Measurements from ENCODE around the gene NNMT. TPM values are rescaled to one million over a fixed set of nuclear protein-coding genes. Genes with fewer than 3 reads are reported as not detected.

Gene NNMT
- total and polyA plus RNA-seq, 2 experiments from 2014 or later = 1,043 to 1,317 TPM

DNA sequence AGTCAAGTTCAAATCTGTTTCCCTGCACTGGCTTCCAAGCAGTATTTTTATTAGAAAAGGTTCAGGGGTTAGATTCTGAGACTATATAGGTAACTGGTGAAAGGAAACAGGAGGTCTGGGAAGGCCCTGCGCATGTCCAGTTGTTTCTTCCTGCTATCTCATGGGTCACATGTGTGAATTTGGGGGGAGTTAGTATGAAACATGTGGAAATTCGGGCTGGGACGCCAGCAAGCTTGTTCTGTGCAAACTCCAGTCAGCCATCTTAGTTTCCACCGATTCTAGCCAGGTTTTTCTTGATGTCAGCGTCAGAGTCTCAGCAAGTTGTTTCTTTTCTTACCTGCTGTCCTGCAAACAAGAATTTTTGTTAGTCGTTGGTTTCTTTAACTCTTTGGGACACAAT, 46.8 kb downstream of the NNMT start:
- Histone ChIP-seq H3F3A (ENCODE audit: insufficient read depth) (0 out of 2 replicates have a peak, but pooled peaks cover 9% of the 10 kb centered on the region), H3K4me2 (ENCODE audit: unreplicated experiment) (no peak overlapping the region), H4K20me1 (ENCODE audit: insufficient read depth) (no peaks in the 10 kb centered on the region), H3K79me2 (ENCODE audit: insufficient read depth) (no peaks in the 10 kb centered on the region), H3K36me3 (ENCODE audit: low read depth) (no peaks in the 10 kb centered on the region), H3K4me3 (no peak overlapping the region), H3K9me3 (ENCODE audit: low read depth) (no peaks in the 10 kb centered on the region), H3K9ac (no peak overlapping the region), H3K27me3 (replicated peaks; ENCODE audit: insufficient read depth) (no peaks in the 10 kb centered on the region), H3K4me1 (ENCODE audit: insufficient read depth) (peaks cover 4% of the 10 kb centered on the region; the same call in 1 of the 2 replicates), H3K27ac (no peak overlapping the region), H2AFZ (no peak overlapping the region), H3K9me2 (ENCODE audit: insufficient read depth) (no peaks in the 10 kb centered on the region)
- 57 to 59% methylated on average over 6 of the region's 6 CpGs for WGBS, 2 experiments (ENCODE audit: low coverage in 1 of 2, low lambda C conversion rate in 2 of 2, missing lambda C conversion rate in 2 of 2)
- no peak for DNase-seq
- TF ChIP-seq EZH2phosphoT487 (IDR thresholded peaks at IDR 0.05; ENCODE audit: insufficient read depth, low read depth) = no peak
- no peak for TF ChIP-seq EZH2 (IDR thresholded peaks at IDR 0.05; ENCODE audit: insufficient read depth, poor library complexity, severe bottlenecking)
- in situ Hi-C loops (cut with MboI) = loop anchor here (10.0 kb wide), 1 partner anchor 422 kb away; no protein-coding TSS in a partner anchor

DNA sequence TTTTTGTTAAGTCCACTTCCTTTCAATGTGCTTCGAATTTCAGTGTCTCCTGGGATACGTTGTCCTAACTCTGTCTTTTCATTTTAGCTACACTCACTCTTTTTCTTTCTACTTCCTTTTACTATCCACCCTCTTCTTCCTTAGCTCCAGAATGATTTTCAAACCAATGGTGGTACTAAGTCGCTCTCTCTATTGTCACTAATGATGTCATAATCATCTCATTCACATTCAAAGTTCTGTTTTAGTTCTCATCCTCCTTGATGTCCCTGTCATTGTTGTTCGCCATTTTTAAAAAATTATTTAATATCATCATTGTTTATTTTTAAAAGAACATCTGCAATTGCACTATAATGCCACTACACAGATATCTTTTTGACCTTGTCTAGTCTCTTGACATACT, 47.3 kb downstream of the NNMT start:
- TF ChIP-seq EZH2 (IDR thresholded peaks at IDR 0.05; ENCODE audit: insufficient read depth, poor library complexity, severe bottlenecking) (no peak), EZH2phosphoT487 (IDR thresholded peaks at IDR 0.05; ENCODE audit: insufficient read depth, low read depth) (no peak)
- no peaks in the 10 kb centered on the region for H4K20me1 ChIP-seq (ENCODE audit: insufficient read depth)
- 0 out of 2 replicates have a peak, but pooled peaks cover 9% of the 10 kb centered on the region for H3F3A ChIP-seq (ENCODE audit: insufficient read depth)
- H3K4me2 ChIP-seq (ENCODE audit: unreplicated experiment) = no peak overlapping the region
- H2AFZ ChIP-seq = no peak overlapping the region
- peaks cover 4% of the 10 kb centered on the region; the same call in 1 of the 2 replicates for H3K4me1 ChIP-seq (ENCODE audit: insufficient read depth)
- no peaks in the 10 kb centered on the region for H3K36me3 ChIP-seq (ENCODE audit: low read depth)
- H3K79me2 ChIP-seq (ENCODE audit: insufficient read depth) = no peaks in the 10 kb centered on the region
- H3K9ac ChIP-seq = no peak overlapping the region
- H3K27me3 ChIP-seq (replicated peaks; ENCODE audit: insufficient read depth) = no peaks in the 10 kb centered on the region
- H3K27ac ChIP-seq = no peak overlapping the region
- WGBS, 2 experiments (ENCODE audit: low coverage in 1 of 2, low lambda C conversion rate in 2 of 2, missing lambda C conversion rate in 2 of 2) = 78 to 82% methylated on average over 4 of the region's 4 CpGs
- no peak overlapping the region for H3K4me3 ChIP-seq
- H3K9me2 ChIP-seq (ENCODE audit: insufficient read depth) = no peaks in the 10 kb centered on the region
- in situ Hi-C loops (cut with MboI) = loop anchor here (10.0 kb wide), 1 partner anchor 421 kb away; no protein-coding TSS in a partner anchor
- no peak for DNase-seq
- H3K9me3 ChIP-seq (ENCODE audit: low read depth) = no peaks in the 10 kb centered on the region

- 95 to 100% methylated on average over 4 of the region's 4 CpGs for WGBS, 2 experiments (ENCODE audit: low coverage in 1 of 2, low lambda C conversion rate in 2 of 2, missing lambda C conversion rate in 2 of 2)
- H3K4me1 ChIP-seq (ENCODE audit: insufficient read depth) = peaks cover 4% of the 10 kb centered on the region; the same call in 1 of the 2 replicates
- in situ Hi-C loops (cut with MboI) = loop anchor here (10.0 kb wide), 1 partner anchor 420 kb away; no protein-coding TSS in a partner anchor
- H3F3A ChIP-seq (ENCODE audit: insufficient read depth) = 0 out of 2 replicates have a peak, but pooled peaks cover 9% of the 10 kb centered on the region
- no peaks in the 10 kb centered on the region for H3K27me3 ChIP-seq (replicated peaks; ENCODE audit: insufficient read depth)
- no peak overlapping the region for H3K4me2 ChIP-seq (ENCODE audit: unreplicated experiment)
- H3K9ac ChIP-seq = no peak overlapping the region
- H4K20me1 ChIP-seq (ENCODE audit: insufficient read depth) = no peaks in the 10 kb centered on the region
- H3K79me2 ChIP-seq (ENCODE audit: insufficient read depth) = no peaks in the 10 kb centered on the region
- H3K9me2 ChIP-seq (ENCODE audit: insufficient read depth) = no peaks in the 10 kb centered on the region
- no peak overlapping the region for H2AFZ ChIP-seq
- no peaks in the 10 kb centered on the region for H3K9me3 ChIP-seq (ENCODE audit: low read depth)
- no peak for DNase-seq
- no peaks in the 10 kb centered on the region for H3K36me3 ChIP-seq (ENCODE audit: low read depth)
- H3K27ac ChIP-seq = no peak overlapping the region
- no peak overlapping the region for H3K4me3 ChIP-seq
- TF ChIP-seq EZH2 (IDR thresholded peaks at IDR 0.05; ENCODE audit: insufficient read depth, poor library complexity, severe bottlenecking) (no peak), EZH2phosphoT487 (IDR thresholded peaks at IDR 0.05; ENCODE audit: insufficient read depth, low read depth) (no peak)
Measured at GRCh38 chr11:114344494-114344893, 48.3 kb downstream of the NNMT start.

DNA sequence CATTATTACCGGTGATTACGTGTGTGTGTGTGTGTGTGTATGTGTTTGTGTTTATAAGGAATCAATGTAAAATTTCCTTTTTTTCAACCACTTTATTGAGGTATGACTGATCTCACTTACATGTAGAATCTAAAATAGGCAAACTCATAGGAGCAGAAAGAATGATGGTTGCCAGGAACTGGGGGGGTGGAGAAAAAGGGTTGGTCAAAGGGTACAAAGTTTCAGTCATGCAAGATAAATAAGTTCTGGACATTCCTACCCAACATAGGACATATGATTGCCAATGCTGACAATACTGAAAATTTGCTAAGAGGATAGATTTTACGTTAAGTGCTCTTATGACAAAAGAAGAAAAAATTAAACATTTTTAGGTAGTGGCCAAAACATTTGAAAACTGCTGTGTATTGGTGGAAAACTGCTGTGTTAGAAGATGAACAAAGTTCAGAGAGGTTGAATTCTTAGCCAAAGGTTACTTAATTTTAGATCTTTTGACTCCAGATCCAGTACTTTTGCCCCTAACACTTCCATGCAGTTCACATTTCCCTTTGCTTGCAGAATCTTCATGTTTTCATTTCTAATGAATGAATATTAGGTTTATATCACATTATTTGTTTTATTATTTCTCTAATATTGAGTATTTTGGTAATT, 49.5 kb downstream of the NNMT start:
- TF ChIP-seq EZH2 (IDR thresholded peaks at IDR 0.05; ENCODE audit: insufficient read depth, poor library complexity, severe bottlenecking) = no peak
- no peak for TF ChIP-seq EZH2phosphoT487 (IDR thresholded peaks at IDR 0.05; ENCODE audit: insufficient read depth, low read depth)
- peaks cover 2% of the 10 kb centered on the region; the same call in 1 of the 2 replicates for H3K4me1 ChIP-seq (ENCODE audit: insufficient read depth)
- no peaks in the 10 kb centered on the region for H3K79me2 ChIP-seq (ENCODE audit: insufficient read depth)
- no peak for DNase-seq
- no peak overlapping the region for H3K4me2 ChIP-seq (ENCODE audit: unreplicated experiment)
- H3K9me3 ChIP-seq (ENCODE audit: low read depth) = no peaks in the 10 kb centered on the region
- H2AFZ ChIP-seq = no peak overlapping the region
- no peaks in the 10 kb centered on the region for H3K9me2 ChIP-seq (ENCODE audit: insufficient read depth)
- H3K27me3 ChIP-seq (replicated peaks; ENCODE audit: insufficient read depth) = no peaks in the 10 kb centered on the region
- 0 out of 2 replicates have a peak, but pooled peaks cover 2% of the 10 kb centered on the region for H3F3A ChIP-seq (ENCODE audit: insufficient read depth)
- H3K27ac ChIP-seq = no peak overlapping the region
- H3K36me3 ChIP-seq (ENCODE audit: low read depth) = no peaks in the 10 kb centered on the region
- H3K9ac ChIP-seq = no peak overlapping the region
- no peak overlapping the region for H3K4me3 ChIP-seq
- WGBS, 2 experiments (ENCODE audit: low coverage in 1 of 2, low lambda C conversion rate in 2 of 2, missing lambda C conversion rate in 2 of 2) = 94 to 100% methylated on average over 3 of the region's 3 CpGs
- H4K20me1 ChIP-seq (ENCODE audit: insufficient read depth) = no peaks in the 10 kb centered on the region
- in situ Hi-C loops (cut with MboI) = loop anchor here (10.0 kb wide), 1 partner anchor 419 kb away; no protein-coding TSS in a partner anchor

Data from GM23248 (cell line).